SHP77 (cell line): ENCODE measurements around the gene CALCOCO2.
"Not testable (repeated sequence)": the region's sequence is repeated elsewhere in the genome, so short reads cannot be mapped to it uniquely, and the experiment has no call there.

Source experiments
- DNase-seq, 2 experiments: peaks; one replicate each; lab custom pipeline; 2025; lab: John Stamatoyannopoulos, UW

Gene CALCOCO2, protein sequence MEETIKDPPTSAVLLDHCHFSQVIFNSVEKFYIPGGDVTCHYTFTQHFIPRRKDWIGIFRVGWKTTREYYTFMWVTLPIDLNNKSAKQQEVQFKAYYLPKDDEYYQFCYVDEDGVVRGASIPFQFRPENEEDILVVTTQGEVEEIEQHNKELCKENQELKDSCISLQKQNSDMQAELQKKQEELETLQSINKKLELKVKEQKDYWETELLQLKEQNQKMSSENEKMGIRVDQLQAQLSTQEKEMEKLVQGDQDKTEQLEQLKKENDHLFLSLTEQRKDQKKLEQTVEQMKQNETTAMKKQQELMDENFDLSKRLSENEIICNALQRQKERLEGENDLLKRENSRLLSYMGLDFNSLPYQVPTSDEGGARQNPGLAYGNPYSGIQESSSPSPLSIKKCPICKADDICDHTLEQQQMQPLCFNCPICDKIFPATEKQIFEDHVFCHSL

GRCh38 chr17:48830840-48831548, at the start of gene CALCOCO2:
Gene CALCOCO2 (plus strand): TSS chr17:48831035. CDS start chr17:48841708, 10,673 bp downstream.
- DNase-seq = peak; percentile 95 to 98

DNA sequence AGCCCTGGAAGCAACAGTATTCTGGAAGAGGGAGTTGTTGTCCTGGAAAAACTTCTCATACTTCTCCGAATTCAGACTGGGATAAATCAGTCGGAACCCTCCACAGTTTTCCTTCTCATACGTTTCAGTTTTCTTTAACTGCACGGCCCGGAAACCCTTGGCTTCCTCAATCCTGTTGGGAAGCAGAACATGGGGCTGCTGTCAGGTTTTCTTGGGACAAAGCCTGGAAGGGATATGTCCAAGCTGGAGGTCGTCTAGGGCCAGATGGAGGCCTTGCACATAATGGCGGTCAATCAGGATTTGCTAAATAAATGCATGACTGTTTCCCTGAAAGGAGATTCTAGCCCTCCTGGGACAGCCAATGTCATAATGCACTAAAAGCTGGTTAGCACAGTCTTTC, 43.0 kb upstream of the CALCOCO2 start:
- no peak for DNase-seq

DNA sequence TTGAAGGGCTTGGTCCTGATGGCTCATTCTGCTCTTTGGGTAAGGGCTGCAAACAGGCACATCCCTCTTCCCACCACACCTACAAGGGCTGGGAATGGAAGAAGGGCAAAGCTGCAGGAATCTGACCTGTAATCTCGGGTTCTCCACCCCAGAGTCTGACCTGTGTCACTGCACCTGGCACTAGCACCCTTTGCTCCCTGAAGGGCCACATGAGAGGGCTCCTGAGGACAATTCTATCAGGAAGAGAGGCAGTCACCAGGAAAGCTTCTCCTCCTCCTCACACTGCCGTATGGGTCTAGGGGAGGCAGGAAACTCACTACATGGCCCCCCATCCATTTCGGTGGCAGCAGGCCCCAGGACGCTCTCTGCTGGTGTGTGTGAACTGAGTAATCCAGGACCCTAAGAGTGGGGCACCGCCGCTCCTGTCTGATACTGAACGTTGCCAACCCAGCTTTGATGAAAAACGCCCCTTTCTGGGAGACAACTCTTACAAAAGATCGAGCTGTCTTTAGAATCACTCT, 40.2 kb upstream of the CALCOCO2 start:
- DNase-seq = no peak

DNA sequence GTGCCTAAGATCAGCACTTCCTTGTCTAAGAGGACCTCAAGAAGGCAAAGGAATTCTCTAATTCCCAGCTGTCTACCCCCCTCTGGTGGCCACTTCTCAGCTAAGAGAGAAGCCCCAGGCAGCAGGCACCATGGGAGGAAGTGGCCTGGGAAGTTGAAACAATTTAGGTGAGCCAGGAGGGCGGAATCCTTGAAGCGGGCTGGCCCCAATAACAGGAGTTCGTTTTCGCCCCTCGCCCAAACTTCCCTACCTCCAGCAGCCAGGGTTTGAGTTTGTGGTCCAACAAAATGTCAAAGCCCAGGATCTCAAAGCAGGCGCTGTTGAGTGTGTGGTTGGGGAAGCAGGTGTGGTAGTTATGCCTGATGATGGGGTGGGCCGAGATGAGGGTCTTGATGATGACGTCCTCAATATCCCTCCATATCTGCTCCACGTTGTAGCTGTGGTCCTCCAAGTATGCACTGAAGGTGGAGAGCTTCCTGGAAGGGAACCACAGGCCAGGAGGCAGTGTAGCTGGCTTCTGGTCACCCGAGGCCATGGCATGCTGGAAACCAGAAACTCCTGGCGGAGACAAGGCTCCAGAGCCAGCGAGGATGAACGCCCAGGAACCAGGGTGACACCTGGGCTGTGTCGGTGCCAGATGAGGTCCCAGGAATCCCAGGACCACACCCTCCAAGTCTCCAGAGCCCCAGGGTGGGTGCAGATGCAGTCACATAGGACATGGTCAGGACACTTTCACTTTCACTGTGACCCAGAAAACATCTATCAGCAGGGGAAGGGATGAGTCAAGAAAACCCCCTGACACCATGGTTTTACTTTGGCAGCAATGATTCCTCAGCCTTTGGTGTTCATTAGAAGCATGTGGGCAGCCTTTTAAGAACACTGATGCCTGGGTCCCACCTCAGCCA, 39.5 kb upstream of the CALCOCO2 start:
- peak; percentile 82 to 85 for DNase-seq

GRCh38 chr17:48792033-48792798, 38.6 kb upstream of the CALCOCO2 start:
- DNase-seq = no peak

GRCh38 chr17:48795444-48796162, 35.2 kb upstream of the CALCOCO2 start:
- DNase-seq = no peak

DNA sequence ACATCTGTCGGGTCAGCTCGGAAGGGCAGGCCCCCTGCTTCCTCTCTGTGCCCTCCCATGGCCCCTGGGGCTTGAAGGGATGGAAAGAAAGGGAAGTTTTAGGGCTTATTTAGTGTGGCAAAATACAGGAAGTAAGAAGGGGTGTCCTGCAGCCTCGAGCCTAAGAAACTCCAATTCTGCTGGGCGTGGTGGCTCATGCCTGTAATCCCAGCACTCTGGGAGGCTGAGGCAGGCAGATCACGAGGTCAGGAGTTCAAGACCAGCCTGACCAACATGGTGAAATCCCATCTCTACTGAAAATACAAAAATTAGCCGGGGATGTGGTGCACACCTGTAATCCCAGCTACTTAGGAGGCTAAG, 34.7 kb upstream of the CALCOCO2 start:
- not testable (repeated sequence) for DNase-seq

DNA sequence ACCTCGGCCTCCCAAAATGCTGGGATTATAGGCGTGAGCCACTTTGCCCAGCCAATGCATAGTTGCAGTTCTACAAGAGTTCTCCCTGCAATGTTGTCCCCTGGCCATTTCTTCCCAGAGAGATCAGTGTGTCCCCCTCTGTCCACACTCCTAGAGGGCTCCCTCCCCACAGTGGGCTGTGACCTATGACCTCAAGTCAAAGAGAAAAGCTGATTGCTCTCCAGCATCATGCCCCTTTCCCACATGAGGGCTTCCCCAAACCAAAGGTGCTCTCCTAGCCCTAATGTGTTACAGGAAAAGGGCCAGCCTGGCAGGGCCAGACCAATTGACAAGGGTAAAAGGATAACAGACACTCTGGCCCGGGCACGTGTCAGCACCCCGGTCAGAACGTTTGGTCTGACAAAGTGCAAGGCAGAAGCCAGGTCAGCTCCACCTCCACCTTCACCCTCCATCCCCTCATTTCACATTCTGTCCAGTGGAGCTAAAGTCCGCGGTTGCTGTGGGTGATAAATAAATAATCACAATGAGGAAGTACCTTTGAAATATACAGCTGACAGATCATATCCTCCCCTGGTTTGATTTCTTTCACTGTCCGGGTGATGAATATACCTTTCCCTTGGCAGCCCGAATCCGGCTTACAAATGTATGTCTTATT, 31.6 kb upstream of the CALCOCO2 start:
- DNase-seq = no peak

- no peak for DNase-seq
These were observed 30.1 kb upstream of the CALCOCO2 start for GRCh38 chr17:48800626-48801217.

- DNase-seq = peak; percentile 63 to 75
These were observed 25.9 kb upstream of the CALCOCO2 start for GRCh38 chr17:48804936-48805411.

DNA sequence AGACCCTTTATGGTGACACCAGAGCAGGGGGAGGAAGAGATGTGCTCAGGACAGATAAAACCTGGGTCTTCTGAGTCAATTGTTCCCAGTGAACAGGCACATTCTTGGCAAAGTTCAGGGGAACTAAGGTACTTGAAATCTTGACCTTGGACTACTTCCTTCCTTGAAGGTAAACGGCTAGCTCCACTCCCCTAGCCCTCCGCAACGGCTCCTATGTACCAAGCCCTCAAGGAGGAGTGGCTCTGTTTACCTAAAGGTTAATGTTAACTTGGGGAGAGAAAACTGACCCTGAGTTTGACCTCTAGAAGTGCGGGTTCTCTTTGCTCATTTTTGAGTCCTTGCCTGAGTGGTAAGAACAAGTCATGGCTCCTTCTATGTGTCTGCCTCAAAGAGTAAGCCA, 21.7 kb upstream of the CALCOCO2 start:
- no peak for DNase-seq

DNA sequence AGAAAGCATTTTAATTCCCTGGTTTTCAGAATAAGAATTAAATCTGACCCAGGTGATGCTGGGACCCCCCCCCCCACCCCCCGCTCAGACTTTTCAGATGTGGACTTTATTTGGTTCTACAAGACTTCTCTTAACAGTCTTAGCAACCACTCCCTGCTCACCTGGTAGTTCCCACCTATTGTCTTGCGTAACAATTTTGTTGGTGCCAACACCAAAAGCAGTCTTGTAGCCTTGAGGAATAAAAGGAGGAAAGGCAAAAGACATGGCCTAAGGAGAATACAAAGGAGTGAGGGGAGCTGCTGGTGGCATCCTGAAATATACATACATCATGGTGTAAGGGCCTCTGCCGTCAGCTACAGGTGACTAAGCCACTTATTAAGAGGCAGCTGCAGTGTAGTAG, 18.8 kb upstream of the CALCOCO2 start:
- DNase-seq = no peak

DNA sequence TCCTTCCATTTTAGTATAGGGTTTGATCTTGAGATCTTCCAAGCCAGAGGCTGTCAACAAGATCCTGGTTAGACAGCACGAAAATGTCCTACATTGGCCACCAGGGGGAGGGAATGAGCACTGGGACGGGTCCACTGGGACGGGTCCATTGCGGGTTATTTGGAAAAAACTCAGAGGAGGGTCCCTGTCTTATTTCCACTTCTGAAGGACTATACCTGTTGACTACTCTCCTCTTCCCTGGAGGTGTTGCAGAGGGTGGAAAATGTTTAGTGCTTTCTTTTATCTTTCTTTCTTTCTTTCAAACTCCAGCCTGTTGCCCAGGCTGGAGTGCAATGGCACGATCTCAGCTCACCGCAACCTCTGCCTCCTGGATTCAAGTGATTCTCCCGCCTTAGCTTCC, 16.3 kb upstream of the CALCOCO2 start:
- peak; percentile 59 to 69 for DNase-seq

DNA sequence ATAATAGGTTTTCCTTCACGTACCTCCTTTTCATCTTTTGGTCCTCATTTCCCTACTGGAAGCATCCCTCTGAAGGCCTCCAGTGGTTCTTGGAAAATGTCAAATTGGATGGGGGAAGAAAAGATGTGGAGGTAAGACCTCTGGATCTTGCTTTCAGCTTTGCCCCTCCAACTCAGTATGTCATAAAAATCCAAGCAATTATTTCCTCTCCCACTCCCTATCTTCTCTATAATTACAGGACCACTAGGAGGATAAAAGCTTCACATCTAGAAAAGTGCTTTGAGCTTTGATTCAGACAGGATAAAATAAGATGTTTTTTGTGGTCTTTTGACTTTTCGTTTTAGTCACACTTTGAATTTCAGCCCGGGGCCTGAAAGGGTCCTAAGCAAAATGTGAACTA, 15.5 kb upstream of the CALCOCO2 start:
- DNase-seq = no peak

- no peak for DNase-seq
These were observed 14.4 kb upstream of the CALCOCO2 start for GRCh38 chr17:48816438-48816773.

DNA sequence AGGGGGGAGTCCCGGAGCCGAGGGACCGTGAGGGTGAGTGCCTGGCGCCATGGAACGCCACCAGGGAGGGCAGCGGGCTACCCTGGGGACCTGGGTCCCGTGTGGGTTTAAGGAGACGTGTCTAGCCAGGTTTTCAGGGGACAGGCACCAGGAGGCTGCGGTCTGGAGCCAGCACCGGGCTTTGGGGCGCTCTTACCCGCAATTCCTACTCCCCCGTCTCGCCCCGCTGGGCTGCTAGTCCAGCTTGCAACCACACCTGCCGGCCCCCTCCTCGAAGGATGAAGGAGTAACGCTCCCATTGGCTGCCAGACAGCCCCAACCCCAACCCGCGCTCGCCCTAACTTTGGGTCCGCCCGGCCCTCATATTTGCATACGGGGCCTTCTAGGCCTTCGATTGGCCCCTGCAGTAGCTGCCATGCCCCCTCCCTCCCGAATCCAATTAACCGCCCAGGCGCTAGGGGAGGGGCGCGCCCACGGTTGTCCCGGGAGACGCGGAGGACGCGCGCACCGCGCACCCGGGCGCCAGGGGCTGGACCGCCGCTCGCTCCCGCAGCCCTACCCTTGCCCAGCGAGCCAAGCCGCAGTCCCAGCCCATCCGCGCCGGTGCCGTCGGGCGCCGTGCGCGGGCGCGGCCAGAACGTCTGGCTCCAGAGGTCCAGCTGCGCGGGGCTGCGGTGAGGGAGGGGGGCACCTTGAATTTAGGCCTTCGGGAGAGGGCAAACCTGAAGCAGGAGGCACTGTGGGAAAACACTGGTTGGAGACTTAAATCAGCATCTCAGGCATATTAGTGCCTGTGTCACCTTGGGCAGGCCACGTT, 13.9 kb upstream of the CALCOCO2 start, which contains the start of gene TTLL6:
Gene TTLL6 (minus strand): TSS at position 456 of the 817 bp plus-strand sequence. CDS start 157 bp downstream, at position 299.
- peak; percentile 97 to 98 for DNase-seq

GRCh38 chr17:48818361-48818841, 12.4 kb upstream of the CALCOCO2 start:
- peak; percentile 66 to 80 for DNase-seq

GRCh38 chr17:48819466-48819865, 11.4 kb upstream of the CALCOCO2 start:
- no peak for DNase-seq
